ENCODE results near the gene SETX.
"Not testable (repeated sequence)": the region's sequence is repeated elsewhere in the genome, so short reads cannot be mapped to it uniquely, and the experiment has no call there.

SETX gene

GRCh38 chr9:132354637-132355355 lies at the start of gene SETX:
Gene SETX, minus strand, starts transcription at chr9:132354986. Its CDS starts 5,558 bp downstream, at chr9:132349428.
- DNase-seq (ENCODE audit: low spot score) = peak; percentile 97

- no peak for DNase-seq (ENCODE audit: low spot score)
Measured at GRCh38 chr9:132404228-132404881, 49.6 kb upstream of the SETX start.

GRCh38 chr9:132401824-132402223 lies 47.0 kb upstream of the SETX start:
- no peak for DNase-seq (ENCODE audit: low spot score)

- DNase-seq (ENCODE audit: low spot score) = no peak
Measured at GRCh38 chr9:132395560-132395959, 40.8 kb upstream of the SETX start.

- DNase-seq (ENCODE audit: low spot score) = no peak
Measured at GRCh38 chr9:132391449-132391848, 36.7 kb upstream of the SETX start.

DNA sequence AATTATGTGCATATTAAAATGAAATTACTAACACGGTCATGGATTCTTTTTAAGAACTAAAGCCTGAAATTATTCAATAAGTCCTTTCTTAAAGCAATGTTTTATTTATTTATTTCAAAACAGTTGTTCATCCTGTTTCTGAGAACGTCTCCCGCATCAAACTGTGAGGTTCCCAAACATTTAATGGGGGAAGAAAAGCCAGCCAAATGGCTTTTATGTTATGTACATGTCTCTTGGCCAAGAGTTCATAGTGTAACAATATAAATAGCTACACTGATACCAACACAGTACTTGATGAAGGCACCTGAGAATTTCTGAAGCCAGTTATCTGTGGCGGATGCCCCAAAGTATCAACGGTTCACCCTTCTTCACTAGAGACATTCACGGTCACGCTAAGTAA lies 36.2 kb upstream of the SETX start:
- no peak for DNase-seq (ENCODE audit: low spot score)

GRCh38 chr9:132387133-132387532 lies 32.3 kb upstream of the SETX start:
- no peak for DNase-seq (ENCODE audit: low spot score)

GRCh38 chr9:132384376-132384775 lies 29.6 kb upstream of the SETX start:
- DNase-seq (ENCODE audit: low spot score) = no peak

GRCh38 chr9:132383462-132383883 lies 28.7 kb upstream of the SETX start:
- no peak for DNase-seq (ENCODE audit: low spot score)

- DNase-seq (ENCODE audit: low spot score) = no peak
Measured at GRCh38 chr9:132381966-132382541, 27.3 kb upstream of the SETX start.

DNA sequence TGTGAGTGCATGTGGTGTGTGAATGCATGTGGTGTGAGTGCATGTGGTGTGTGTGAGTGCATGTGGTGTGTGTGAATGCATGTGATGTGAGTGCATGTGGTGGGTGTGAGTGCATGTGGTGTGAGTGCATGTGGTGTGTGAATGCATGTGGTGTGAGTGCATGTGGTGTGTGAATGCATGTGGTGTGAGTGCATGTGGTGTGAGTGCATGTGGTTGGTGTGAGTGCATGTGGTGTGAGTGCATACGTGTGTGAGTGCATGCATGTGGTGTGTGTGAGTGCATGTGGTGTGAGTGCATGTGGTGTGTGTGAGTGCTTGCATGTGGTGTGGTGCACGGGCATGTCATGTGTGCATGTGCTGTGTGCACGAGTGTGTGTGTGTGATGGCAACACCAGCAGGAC lies 23.6 kb upstream of the SETX start:
- DNase-seq (ENCODE audit: low spot score) = not testable (repeated sequence)

GRCh38 chr9:132377769-132378168 lies 23.0 kb upstream of the SETX start:
- DNase-seq (ENCODE audit: low spot score) = not testable (repeated sequence)

DNA sequence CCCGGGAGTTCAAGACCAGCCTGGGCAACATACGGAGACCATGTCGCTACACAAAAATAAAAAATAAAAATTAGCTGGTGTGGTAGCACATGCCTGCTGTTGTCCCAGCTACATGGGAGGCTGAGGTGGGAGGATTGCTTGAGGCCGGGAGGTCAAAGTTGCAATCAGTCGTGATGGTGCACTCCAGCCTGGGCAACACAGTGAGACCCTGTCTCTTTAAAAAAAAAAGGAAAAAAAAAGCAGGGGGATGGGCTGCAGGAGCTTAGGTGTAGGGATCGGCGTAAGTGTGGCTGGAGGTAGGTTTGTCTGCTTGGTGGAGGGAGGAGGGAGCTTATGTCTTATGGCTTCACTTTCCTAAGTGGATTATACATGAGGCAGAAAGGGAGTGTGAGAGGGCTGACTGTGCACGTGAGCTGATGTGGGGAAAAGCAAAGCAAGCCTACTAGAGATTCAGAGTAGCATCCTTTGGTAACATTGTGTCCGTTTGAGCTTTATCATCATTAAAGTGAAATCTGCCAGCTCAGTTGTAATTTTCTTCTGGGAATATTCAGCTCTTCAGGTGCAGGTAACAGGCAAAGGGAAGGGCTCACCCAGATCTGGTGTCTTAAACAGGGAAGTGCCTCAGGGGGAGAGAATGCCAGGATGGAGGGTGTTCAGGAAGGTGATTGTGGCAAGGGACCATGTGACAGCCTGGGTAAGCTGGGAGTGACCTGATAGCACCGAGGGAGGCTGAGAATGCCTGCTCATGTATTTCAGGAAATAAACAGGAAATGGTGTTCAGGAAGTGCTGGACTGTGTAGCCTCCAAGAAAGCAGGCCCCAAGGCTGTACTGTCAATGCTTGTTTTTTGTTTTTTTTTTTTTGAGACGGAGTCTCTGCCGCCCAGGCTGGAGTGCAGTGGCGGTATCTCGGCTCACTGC lies 17.6 kb upstream of the SETX start:
- DNase-seq (ENCODE audit: low spot score) = no peak

- no peak for DNase-seq (ENCODE audit: low spot score)
Measured at GRCh38 chr9:132370592-132370991, 15.8 kb upstream of the SETX start.

DNA sequence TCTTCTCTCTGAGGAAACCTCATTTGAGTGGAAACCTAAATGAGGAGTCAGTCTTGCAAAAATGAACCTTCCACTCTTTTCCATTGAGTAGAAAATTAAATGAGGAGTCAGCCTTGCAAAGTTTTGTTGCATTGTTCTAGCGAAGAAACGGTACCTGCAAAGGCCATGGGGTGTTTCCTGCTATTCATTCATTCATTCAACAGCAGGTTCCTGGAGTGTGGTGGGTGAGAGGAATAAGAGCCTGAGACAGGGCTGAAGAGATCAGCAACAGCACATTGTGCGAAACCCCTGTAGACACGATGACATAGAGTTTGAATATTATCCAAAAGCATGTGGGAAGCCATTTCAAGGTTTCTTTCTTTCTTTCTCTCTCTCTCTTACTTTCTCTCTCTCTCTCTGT lies 14.6 kb upstream of the SETX start:
- no peak for DNase-seq (ENCODE audit: low spot score)

DNA sequence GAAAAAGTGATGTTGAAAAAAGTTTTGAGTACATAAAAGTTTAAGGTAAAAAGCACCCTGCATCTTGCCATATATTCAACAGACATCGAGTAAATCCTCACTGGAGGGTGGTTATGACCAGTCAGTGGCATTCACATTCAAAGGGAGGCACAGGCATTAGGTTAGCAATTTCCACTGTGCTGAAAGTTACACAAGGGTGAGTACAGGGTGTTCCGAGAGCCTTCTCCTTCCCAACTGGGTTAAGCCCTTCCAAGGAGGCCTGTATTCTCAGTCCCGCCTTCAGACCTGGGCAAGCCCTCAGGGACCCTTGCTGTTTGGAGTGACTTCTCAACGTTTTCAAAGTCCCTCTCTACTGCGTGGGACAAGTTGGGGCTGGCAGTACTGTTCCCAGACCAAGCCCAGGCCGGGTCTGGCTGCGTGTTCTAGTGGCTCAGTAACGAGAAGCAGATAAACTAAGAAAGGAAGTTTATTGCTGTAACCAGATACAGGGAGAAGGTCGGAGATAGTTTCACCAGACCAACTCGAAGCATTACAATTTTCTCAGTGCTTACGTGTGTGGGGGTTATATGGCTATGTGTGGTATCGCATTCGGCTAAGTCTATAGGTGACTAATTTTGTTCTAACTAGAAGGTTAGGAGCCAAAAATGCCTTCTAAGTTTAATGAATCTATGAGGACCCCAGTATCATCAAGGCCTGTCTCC lies 13.0 kb upstream of the SETX start:
- no peak for DNase-seq (ENCODE audit: low spot score)

DNA sequence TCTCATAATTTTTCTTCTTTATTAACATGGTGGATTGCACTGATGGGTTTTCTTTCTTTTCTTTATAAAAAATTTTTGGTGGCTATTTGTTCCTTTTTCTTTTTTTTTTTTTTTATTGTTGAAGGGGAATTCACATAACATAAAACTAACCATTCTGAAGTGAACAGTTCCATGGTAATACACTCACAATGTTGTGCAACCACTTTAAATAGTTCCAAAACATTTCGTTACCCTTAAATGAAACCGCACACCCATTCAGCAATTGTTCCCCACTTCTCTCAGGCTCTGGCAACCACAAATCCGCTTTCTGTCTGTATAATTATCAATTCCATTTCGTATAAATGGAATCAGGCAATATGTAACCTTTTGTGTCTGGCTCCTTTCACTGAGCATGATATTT lies 11.7 kb upstream of the SETX start:
- DNase-seq (ENCODE audit: low spot score) = no peak

- no peak for DNase-seq (ENCODE audit: low spot score)
Measured at GRCh38 chr9:132365986-132366385, 11.2 kb upstream of the SETX start.

DNA sequence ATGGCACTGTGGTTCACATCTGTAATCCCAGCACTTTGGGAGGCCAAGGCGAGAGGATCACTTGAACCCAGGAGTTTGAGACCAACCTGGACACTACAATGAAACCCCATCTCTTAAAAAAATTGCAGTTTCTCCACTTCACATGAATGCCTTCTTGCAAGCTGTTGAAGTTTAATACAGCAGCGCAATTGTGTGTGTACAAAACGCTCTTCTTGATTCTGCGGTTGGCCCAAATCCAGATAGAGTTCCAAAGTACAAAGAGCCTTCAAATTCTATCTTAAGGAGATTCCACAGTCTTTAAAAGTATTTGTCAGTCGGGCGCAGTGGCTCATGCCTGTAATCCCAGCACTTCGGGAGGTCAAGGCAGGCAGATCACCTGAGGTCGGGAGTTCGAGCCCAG lies 9.3 kb upstream of the SETX start:
- DNase-seq (ENCODE audit: low spot score) = no peak

DNA sequence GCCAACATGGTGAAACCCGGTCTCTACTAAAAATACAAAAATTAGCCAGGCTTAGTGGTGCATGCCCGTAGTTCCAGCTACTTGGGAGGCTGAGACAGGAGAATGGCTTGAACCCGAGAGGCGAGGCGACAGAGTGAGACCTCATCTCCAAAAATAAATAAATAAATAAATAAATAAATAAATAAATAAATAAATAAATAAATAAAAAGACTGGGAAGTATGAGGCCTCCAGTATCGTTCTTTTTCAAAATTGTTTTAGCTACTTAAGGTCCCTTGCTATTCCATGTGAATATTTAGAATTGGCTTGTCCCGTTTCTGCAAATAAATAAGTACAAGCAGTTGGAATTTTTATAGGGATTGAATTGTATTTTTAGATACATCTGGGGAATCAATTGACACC lies 3.0 kb upstream of the SETX start:
- DNase-seq (ENCODE audit: low spot score) = no peak

DNA sequence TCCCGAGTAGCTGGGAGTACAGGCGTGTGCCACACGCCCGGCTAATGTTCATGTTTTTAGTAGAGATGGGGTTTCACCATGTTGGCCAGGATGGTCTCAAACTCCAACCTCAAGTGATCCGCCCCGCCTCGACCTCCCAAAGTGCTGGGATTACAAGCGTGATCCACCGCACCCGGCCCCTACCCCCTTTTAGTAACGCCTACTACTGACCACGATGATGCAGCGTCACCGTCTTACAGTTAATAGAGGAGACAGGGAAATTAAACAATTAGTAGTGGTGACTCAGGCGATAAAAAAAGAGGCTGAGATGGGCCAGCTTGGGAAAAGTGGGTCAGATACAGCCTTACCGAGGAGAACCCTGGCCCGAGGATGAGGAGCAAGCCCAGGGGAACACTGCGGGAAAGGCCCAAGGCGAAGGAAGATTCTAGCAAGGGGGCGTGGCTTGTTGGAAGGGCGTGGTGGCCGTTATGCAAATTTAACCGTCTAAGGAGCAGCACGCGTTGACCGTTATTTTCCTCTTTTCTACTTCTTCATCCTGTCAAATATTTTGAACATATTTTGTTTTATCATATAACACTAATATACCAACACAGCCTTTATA lies 1.6 kb upstream of the SETX start:
- no peak for DNase-seq (ENCODE audit: low spot score)

Measured in cerebellar cortex (tissue), 1 donor.